HCT116 (cell line): ENCODE results near the gene PTPRJ. TPM values are rescaled to one million over a fixed set of nuclear protein-coding genes. Genes with fewer than 3 reads are reported as not detected.

Experiments used
- ATAC-seq: fragments of 200-7000 bp; cut with Tn5 transposase; 2 replicates; pipeline ENCODE4 v1.9.1; 2020; ENCODE audit warnings: mild to moderate bottlenecking, moderate library complexity
- BruUV-seq: library from RNA; stranded (reverse); fragments of 400-500 nt; replicated peaks from 2 replicates; lab custom pipeline; 2021; lab: Mats Ljungman, UMichigan
- CTCF ChIA-PET: fragments of 300-600 bp; sonication (Branson Sonifier 250); formaldehyde crosslinking; loops from one replicate; lab custom pipeline; 2021; ENCODE audit warnings: antibody characterized with exemption; lab: Charles Lee
- POLR2A ChIA-PET: fragments of 300-600, 350-600 bp; sonication (Branson Sonifier 250); formaldehyde crosslinking; loops from one replicate; lab custom pipeline; 2021; ENCODE audit warnings: antibody characterized with exemption; lab: Charles Lee
- RAD21 ChIA-PET, 2 experiments: fragments of 300-600 bp; sonication (Branson Sonifier 250); formaldehyde crosslinking; loops; one replicate each; lab custom pipeline; 2023; ENCODE audit warnings: low total read pairs in 2 of 2; ENCODE audit not compliant: uncharacterized antibody in 2 of 2, unreplicated experiment in 2 of 2, low non-redundant PET in 1 of 2; lab: Charles Lee
- DNase-seq: peaks from one replicate; pipeline ENCODE4 v3.0.0-alpha.2; 2010; ENCODE audit warnings: low read depth, low spot score
- H2AFZ ChIP-seq: fragments of 200-600 bp; shearing (Covaris generic), sonication (generic); 2 replicates; pipeline ENCODE4 v1.6.1; 2017; ENCODE audit warnings: low read depth, mixed run types, mixed read lengths, antibody characterized with exemption, low read length; ENCODE audit not compliant: poor library complexity, severe bottlenecking
- H3K27ac ChIP-seq: 2 replicates; pipeline ENCODE4 v1.5.1; 2012; ENCODE audit warnings: low read depth, low read length
- H3K27me3 ChIP-seq: fragments of 200-600 bp; sonication (generic); 2 replicates; pipeline ENCODE4 v1.6.1; 2016; ENCODE audit warnings: mixed run types, low read length, mixed read lengths; ENCODE audit not compliant: insufficient read depth
- H3K36me3 ChIP-seq, 2 experiments: fragments of 200-500 bp in 1 of 2; fragments of 200-600 bp in 1 of 2; sonication (Bioruptor generic) in 1 of 2; sonication (generic) in 1 of 2; 2 replicates each; pipeline versions ENCODE4 v1.5.1 to v1.6.1; 2014 to 2016; ENCODE audit warnings: low read length in 2 of 2, inconsistent platforms in 1 of 2, mixed read lengths in 1 of 2, mixed run types in 1 of 2; ENCODE audit not compliant: insufficient read depth in 2 of 2, control insufficient read depth in 1 of 2
- H3K4me1 ChIP-seq, 2 experiments: fragments of 200-600 bp in 1 of 2; sonication (generic) in 1 of 2; 2 replicates each; pipeline versions ENCODE4 v1.5.1 to v1.6.1; 2012 to 2017; ENCODE audit warnings: low read length in 2 of 2, inconsistent platforms in 1 of 2, mild to moderate bottlenecking in 1 of 2, mixed read lengths in 1 of 2, mixed run types in 1 of 2, moderate library complexity in 1 of 2; ENCODE audit not compliant: insufficient read depth in 2 of 2, control insufficient read depth in 1 of 2
- H3K4me2 ChIP-seq: fragments of 200-600 bp; sonication (generic); 2 replicates; pipeline ENCODE4 v1.6.1; 2017; ENCODE audit warnings: mixed run types, low read length, mixed read lengths
- H3K4me3 ChIP-seq, 2 experiments: fragments of 200-600 bp in 1 of 2; sonication (generic) in 1 of 2; replicated peaks in 1 of 2; 2 replicates each; pipeline ENCODE4 v1.5.1; 2011 to 2016; ENCODE audit warnings: low read length in 2 of 2, control low read depth in 1 of 2, low read depth in 1 of 2, mild to moderate bottlenecking in 1 of 2, mixed read lengths in 1 of 2, mixed run types in 1 of 2
- H3K79me2 ChIP-seq: fragments of 200-600 bp; sonication (generic); 2 replicates; pipeline ENCODE4 v1.6.1; 2017; ENCODE audit warnings: mild to moderate bottlenecking, mixed run types, low read length, moderate library complexity, mixed read lengths; ENCODE audit not compliant: insufficient read depth
- H3K9ac ChIP-seq: fragments of 200-600 bp; sonication (generic); 2 replicates; pipeline ENCODE4 v1.6.1; 2016; ENCODE audit warnings: low read length, mixed read lengths
- H3K9me2 ChIP-seq: fragments of 200-600 bp; sonication (generic), shearing (Covaris generic); 2 replicates; pipeline ENCODE4 v1.6.1; 2017; ENCODE audit warnings: mixed run types, mild to moderate bottlenecking, moderate library complexity; ENCODE audit not compliant: insufficient read depth
- H3K9me3 ChIP-seq, 2 experiments: fragments of 200-500 bp in 1 of 2; fragments of 200-600 bp in 1 of 2; sonication (Bioruptor generic) in 1 of 2; sonication (generic) in 1 of 2; 2 replicates each; pipeline ENCODE4 v1.6.1; 2014 to 2017; ENCODE audit warnings: low read length in 2 of 2, mixed read lengths in 2 of 2, inconsistent platforms in 1 of 2, low read depth in 1 of 2, mild to moderate bottlenecking in 1 of 2, mixed run types in 1 of 2, moderate library complexity in 1 of 2; ENCODE audit not compliant: control insufficient read depth in 1 of 2, insufficient read depth in 1 of 2
- H4K20me1 ChIP-seq: fragments of 200-600 bp; sonication (generic), shearing (Covaris generic); 2 replicates; pipeline ENCODE4 v1.6.1; 2017; ENCODE audit warnings: mixed run types, mild to moderate bottlenecking, moderate library complexity; ENCODE audit not compliant: insufficient read depth
- EZH2phosphoT487 ChIP-seq: fragments of 200-600 bp; IDR thresholded peaks from 2 replicates; pipeline ENCODE4 v1.6.1; 2018; ENCODE audit warnings: antibody characterized with exemption, borderline replicate concordance
- YY1 ChIP-seq: IDR thresholded peaks from 2 replicates; pipeline ENCODE4 v1.6.1; 2011; ENCODE audit warnings: low read length, low read depth, moderate library complexity, mild to moderate bottlenecking; ENCODE audit not compliant: insufficient replicate concordance; ENCODE audit errors: extremely low read depth
- ZFX ChIP-seq: fragments of 450-650 bp; IDR thresholded peaks from 2 replicates; pipeline ENCODE4 v1.6.1; 2017
- intact Hi-C: fragments of 100-400 bp; cut with micrococcal nuclease; formaldehyde crosslinking; loops from 2 replicates; pipeline ENCODE4 v1.10.0; 2022
- microRNA counts: library from miRNA; unstranded; fragments of <30 nt; microRNA quantifications from one replicate; lab custom pipeline; 2015
- microRNA-seq: library from miRNA; unstranded; fragments of <30 nt; microRNA quantifications from one replicate; pipeline ENCODE4, GENCODE V29; 2016; ENCODE audit warnings: borderline number of aligned reads
- total RNA-seq: library from RNA; stranded (reverse); gene quantifications from one replicate; pipeline ENCODE4 v1.2.1, GENCODE V29; 2021; ENCODE audit not compliant: unreplicated experiment
- TF ChIP-seq, protein P1 (sequence below), 3 experiments: fragments of 200-600 bp in 1 of 3; sonication (generic) in 1 of 3; IDR thresholded peaks in 2 of 3; conservative IDR thresholded peaks in 1 of 3; 2 replicates each; pipeline ENCODE4 v1.5.1; 2012 to 2017; ENCODE audit warnings: low read depth in 2 of 3, low read length in 2 of 3, antibody characterized with exemption in 1 of 3, borderline replicate concordance in 1 of 3, control low read depth in 1 of 3, mild to moderate bottlenecking in 1 of 3, mixed read lengths in 1 of 3, mixed run types in 1 of 3, moderate library complexity in 1 of 3; ENCODE audit not compliant: insufficient read depth in 1 of 3

PTPRJ gene
- total RNA-seq, 1 experiment from 2014 or later = 19.1 TPM

DNA sequence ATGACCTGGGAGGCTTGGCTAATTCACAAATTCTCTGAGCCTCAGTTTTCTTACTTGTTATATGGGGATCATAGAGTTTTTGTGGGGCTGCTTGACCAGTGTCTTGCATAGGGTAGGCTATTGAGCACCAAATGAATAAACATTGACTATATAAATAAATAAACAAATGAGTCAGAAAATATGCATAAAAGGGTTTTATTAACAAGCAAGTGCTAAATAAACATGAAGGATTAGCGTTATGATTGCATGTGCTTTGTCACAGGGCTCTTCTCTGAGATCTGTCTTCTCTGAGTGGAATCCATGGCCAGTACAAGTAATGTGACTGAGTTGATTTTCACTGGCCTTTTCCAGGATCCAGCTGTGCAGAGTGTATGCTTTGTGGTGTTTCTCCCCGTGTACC is 236.2 kb downstream of the PTPRJ start, which contains the start of gene OR4B1:
TSS of gene OR4B1 (plus strand) at position 301 of the 400 bp plus-strand sequence. CDS start at position 301, 0 bp downstream.
- Histone ChIP-seq H3K9ac (no peak within 1 kb of the TSS), H3K4me2 (no peak within 1 kb of the TSS), H3K27me3 (no peaks in the 10 kb centered on the region; the same call in 1 of the 2 replicates), H3K9me2 (no peaks in the 10 kb centered on the region), H3K4me3 (no peak within 1 kb of the TSS), H3K4me1 (no peaks in the 10 kb centered on the region), H3K27ac (no peak within 1 kb of the TSS), H3K36me3 (no peaks in the 10 kb centered on the region), H3K9me3 (no peaks in the 10 kb centered on the region), H2AFZ (no peak within 1 kb of the TSS), H4K20me1 (no peaks in the 10 kb centered on the region), H3K79me2 (no peaks in the 10 kb centered on the region)
- intact Hi-C loops = no loop called here
- ATAC-seq (no peak), DNase-seq (no peak)
- BruUV-seq = no TSS peak
- no peak for TF ChIP-seq YY1
- TF ChIP-seq ZFX = no peak
- TF ChIP-seq EZH2phosphoT487 = no peak
- TF ChIP-seq, protein P1, sequence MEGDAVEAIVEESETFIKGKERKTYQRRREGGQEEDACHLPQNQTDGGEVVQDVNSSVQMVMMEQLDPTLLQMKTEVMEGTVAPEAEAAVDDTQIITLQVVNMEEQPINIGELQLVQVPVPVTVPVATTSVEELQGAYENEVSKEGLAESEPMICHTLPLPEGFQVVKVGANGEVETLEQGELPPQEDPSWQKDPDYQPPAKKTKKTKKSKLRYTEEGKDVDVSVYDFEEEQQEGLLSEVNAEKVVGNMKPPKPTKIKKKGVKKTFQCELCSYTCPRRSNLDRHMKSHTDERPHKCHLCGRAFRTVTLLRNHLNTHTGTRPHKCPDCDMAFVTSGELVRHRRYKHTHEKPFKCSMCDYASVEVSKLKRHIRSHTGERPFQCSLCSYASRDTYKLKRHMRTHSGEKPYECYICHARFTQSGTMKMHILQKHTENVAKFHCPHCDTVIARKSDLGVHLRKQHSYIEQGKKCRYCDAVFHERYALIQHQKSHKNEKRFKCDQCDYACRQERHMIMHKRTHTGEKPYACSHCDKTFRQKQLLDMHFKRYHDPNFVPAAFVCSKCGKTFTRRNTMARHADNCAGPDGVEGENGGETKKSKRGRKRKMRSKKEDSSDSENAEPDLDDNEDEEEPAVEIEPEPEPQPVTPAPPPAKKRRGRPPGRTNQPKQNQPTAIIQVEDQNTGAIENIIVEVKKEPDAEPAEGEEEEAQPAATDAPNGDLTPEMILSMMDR (IDR thresholded peaks at IDR 0.05 in 2 of 3, conservative IDR thresholded peaks at IDR 0.05 in 1 of 3; ENCODE audit: borderline replicate concordance in 1 of 3, insufficient read depth in 1 of 3, low read depth in 2 of 3, low read length in 2 of 3) = no peak
- CTCF ChIA-PET = no interaction called here
- POLR2A ChIA-PET = no interaction called here
- RAD21 ChIA-PET = no interaction called here

MicroRNA genes within 50 kb of the gene (microRNA counts, 767-probe panel; counts per million panel counts)
- microRNA hsa-miR-3161 (lab: Ali Mortazavi, UCI) = not detected

Small RNA genes lying within 50 kb of the gene (microRNA-seq; reads per million reads assigned to microRNA genes)
- not detected for gene MIR3161

Other genes starting within 250 kb of the PTPRJ start
- gene FNBP4, start 213.2 kb upstream of the PTPRJ start, total RNA-seq = 88.2 TPM
- gene NUP160, start 132.2 kb upstream of the PTPRJ start, total RNA-seq = 53.8 TPM
- gene OR4B1, start 236.3 kb downstream of the PTPRJ start, total RNA-seq = not detected